GM21528 (cell line): Measurements from ENCODE around the gene PCNT.
"Not testable (repeated sequence)": the region's sequence is repeated elsewhere in the genome, so short reads cannot be mapped to it uniquely, and the experiment has no call there.

ENCODE experiments used
- ATAC-seq: cut with Tn5 transposase; IDR thresholded peaks from one replicate; pipeline ENCODE4 v1.9.1; 2021; ENCODE audit warnings: mild to moderate bottlenecking, moderate library complexity; ENCODE audit not compliant: unreplicated experiment, low FRiP score

PCNT gene

DNA sequence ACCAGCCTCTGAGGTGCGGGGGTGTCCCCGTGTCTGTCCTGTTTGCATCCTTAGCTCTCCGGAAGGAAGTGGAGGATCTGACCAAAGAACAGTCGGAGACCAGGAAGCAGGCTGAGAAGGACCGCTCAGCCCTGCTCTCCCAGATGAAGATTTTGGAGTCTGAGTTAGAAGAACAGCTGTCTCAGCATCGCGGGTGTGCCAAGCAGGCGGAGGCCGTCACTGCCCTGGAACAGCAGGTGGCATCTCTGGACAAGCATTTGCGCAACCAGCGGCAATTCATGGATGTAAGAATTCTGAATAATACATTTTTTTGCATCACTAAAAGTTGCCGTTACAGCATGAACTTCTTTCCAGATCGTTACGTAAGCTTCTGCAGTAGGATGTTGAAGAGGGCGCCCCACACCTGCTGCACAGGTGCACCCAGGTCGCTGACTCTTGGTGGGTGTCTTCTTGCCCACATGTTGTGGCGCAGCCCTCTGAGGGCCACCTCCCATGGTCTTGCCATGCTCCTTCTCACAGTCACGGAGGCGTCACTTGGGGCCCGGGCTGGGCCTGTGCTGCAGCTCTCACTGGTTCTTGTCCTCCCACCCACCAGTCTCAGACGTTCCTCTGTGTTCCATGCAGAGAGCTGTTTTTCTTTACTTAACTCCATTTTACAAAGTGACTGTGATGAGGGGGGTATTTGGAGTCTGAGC, 73.4 kb downstream of the PCNT start:
- no peak for ATAC-seq

DNA sequence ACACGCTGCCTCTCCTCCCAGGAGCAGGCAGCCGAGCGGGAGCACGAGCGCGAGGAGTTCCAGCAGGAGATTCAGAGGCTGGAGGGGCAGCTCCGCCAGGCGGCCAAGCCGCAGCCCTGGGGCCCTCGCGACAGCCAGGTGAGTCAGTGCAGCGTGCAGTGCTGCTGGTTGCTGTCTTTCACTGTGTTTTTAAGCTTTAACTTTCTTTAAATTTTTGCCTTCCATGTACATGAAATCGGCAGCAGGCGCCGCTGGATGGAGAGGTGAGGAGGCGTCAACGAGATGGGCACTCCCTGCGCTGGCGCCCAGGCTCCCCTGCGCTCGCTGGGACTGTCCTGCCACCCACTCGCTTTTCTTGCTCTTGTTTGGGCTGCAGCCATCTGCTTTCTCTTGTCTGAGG, 74.0 kb downstream of the PCNT start:
- no peak for ATAC-seq

DNA sequence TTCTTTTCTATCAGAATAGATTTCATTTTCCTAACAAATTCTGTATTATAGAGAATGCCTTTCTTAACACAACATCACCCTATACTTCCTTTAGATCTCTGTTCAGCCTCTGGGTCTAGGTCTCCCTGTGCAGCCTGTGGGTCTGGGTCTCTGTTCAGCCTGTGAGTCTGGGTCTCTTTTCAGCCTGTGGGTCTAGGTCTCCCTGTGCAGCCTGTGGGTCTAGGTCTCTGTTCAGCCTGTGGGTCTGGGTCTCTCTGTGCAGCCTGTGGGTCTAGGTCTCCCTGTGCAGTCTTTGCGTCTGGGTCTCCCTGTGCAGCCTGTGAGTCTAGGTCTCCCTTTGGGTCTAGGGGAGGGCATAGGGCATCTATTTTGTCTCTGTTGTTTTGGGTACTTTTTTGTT, 75.2 kb downstream of the PCNT start:
- no peak for ATAC-seq

DNA sequence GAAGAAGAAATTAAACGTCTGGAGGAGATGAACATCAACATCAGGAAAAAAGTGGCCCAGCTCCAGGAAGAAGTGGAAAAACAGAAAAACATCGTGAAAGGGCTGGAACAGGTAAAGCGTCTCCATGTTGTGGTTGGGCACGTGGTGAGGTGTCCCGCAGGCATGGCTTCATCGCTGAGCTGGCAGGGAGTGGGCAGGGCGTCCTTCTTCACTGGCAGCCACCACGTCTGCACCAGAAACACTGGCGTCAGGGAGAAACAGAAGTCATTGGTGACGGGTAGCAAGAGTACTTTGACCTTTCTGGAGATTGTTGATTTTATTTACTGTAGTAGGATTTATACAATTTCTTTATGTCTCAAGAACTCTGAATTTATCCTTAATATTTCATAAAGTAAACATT, 75.7 kb downstream of the PCNT start:
- no peak for ATAC-seq

GRCh38 chr21:46401186-46401910, 77.4 kb downstream of the PCNT start:
- no peak for ATAC-seq

DNA sequence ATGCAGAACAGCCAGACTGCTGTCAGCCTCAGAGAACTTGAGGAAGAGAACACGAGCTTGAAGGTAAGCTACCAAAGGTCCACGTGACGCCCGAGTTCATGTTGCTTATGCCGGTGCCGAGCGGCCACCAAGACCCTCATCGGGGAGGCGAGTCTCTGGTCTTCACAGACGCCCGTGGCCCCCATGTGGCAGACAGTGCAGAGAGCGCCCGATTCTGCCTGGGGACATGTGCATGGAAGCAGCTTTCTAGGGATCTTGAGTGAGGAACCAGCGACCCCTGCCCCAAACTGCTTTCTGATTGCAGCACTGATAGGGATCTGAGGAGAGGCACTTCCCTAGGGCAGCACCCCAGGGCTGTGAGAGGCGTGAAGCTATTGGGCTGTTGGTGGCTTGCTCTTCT, 78.5 kb downstream of the PCNT start:
- no peak for ATAC-seq

DNA sequence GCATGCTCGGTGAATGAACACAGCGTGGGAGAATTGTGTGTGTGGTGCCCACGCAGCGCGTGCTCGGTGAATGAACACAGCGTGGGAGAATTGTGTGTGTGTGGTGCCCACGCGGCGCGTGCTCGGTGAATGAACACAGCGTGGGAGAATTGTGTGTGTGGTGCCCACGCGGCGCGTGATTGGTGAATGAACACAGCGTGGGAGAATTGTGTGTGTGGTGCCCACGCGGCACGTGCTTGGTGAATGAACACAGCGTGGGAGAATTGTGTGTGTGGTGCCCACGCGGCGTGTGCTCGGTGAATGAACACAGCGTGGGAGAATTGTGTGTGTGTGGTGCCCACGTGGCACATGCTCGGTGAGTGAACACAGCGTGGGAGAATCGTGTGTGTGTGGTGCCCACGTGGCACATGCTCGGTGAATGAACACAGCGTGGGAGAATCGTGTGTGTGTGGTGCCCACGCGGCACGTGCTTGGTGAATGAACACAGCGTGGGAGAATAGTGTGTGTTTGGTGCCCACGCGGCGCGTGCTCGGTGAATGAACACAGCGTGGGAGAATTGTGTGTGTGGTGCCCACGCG, 79.4 kb downstream of the PCNT start:
- not testable (repeated sequence) for ATAC-seq

GRCh38 chr21:46404306-46404705, 80.3 kb downstream of the PCNT start:
- ATAC-seq, result no peak

DNA sequence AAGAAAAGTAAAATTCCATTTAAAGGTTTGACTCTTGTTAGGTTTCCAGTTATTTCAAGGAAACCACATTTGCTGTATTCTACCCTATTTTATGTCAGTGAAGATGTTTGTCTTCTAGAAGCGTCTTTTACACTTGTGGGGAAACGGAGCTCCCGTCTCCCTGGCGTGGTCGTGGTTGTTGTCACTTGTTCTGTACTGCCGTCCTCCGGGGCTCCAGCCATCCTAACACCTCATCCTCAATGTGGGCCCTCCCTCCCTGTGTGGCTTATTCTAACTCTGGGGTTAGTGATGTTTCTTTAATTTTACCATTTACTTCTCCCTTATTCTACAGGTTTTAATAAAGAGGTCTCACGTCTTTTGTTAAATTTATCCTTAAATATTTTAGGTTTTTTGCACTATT, 82.0 kb downstream of the PCNT start:
- ATAC-seq, result no peak

GRCh38 chr21:46409641-46410406, 85.9 kb downstream of the PCNT start:
- ATAC-seq, result no peak

DNA sequence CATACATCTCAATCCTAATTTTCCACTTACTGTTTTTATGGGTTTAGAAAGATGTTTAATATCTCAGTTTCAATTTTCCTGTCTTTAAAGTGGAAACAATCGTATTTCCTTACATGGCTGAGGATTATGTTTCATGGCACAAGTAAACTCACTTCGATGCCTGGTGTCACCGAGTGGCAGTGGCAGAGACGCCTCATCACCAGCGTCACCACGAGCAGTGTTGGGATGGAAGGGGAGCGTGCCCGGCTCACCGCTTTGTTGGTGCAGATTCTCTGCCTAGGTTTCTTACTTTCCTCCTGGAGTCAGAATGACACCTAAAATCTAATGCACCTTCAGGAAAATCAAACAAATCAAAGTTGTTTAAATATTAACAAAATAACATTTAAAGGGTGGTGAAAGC, 86.6 kb downstream of the PCNT start:
- no peak for ATAC-seq

DNA sequence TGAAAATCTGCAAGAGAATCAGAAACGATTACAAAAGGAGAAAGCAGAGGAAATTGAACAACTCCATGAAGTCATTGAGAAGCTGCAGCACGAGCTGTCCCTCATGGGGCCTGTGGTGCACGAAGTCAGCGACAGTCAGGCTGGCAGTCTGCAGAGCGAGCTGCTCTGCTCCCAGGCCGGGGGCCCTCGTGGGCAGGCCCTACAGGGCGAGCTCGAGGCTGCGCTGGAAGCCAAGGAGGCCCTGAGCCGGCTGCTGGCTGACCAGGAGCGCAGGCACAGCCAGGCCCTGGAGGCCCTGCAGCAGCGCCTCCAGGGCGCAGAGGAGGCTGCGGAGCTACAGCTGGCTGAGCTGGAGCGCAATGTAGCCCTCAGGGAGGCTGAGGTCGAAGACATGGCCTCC, 87.3 kb downstream of the PCNT start:
- no peak for ATAC-seq

DNA sequence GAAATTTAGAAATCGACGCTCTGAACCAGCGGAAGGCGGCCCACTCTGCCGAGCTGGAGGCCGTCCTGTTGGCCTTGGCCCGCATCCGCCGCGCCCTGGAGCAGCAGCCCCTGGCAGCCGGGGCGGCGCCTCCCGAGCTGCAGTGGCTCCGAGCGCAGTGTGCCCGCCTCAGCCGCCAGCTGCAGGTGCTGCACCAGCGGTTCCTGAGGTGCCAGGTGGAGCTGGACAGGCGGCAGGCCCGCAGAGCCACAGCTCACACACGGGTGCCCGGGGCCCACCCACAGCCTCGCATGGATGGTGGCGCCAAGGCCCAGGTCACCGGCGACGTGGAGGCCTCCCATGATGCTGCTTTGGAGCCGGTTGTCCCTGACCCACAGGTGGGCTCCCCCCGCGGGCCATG, 87.7 kb downstream of the PCNT start:
- no peak for ATAC-seq

DNA sequence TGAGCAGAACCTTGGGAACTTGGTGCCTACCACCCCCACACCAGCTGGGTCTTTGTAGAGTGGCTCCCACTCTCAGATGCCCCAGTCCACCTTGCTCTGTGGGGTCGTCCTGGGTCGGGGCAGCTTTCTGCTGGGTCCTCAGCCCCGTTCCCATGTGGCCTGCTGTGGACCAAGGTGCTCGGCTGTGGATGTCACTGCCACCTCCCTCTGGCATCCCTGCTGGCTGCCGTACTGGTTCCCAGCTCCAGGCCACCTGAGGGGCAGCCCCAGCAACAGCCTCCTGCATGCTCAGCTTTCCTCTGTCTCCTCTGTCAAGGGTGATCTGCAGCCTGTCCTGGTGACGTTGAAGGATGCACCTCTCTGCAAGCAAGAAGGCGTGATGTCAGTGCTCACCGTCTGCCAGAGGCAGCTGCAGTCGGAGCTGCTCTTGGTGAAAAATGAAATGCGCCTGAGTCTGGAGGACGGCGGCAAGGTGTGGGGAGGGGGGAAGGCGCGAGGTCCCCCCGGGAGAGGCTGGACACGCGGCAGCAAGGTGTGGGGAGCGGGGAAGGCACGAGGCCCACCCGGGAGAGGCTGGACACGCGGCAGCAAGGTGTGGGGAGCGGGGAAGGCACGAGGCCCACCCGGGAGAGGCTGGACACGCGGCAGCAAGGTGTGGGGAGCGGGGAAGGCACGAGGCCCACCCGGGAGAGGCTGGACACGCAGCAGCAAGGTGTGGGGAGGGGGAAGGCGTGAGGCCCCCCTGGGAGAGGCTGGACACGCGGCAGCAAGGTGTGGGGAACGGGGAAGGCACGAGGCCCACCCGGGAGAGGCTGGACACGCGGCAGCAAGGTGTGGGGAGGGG, 88.8 kb downstream of the PCNT start:
- no peak for ATAC-seq

GRCh38 chr21:46413365-46413696, 89.4 kb downstream of the PCNT start:
- ATAC-seq, result no peak

DNA sequence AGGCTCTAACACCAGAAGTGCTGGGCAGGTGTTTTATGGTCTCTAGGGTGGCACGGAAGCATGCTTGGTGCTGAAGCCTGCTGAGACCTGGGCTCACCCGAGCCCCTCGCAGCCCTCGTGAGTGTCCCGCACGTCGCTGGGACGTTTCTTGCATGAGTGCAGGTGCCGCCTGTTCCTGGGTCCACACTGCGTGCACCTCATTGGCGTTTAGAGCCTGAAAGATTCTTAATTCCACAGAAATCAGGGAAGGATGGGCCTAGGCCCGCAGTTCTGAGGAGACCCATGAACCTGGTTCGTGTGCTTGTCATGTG, 91.0 kb downstream of the PCNT start:
- ATAC-seq, result no peak

DNA sequence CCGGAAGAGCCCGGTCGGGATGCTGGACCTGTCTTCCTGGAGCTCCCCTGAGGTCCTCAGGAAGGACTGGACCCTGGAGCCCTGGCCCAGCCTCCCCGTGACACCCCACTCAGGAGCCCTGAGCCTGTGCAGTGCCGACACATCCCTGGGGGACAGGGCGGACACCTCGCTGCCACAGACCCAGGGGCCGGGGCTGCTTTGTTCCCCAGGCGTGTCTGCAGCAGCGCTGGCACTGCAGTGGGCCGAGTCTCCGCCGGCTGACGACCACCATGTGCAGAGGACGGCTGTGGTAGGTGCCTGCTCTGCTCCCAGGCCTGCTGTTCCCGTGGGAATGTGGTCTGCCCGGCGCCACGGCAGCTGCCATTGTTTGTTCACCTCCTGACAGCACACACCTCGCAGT, 92.6 kb downstream of the PCNT start:
- ATAC-seq, result no peak

- ATAC-seq, result no peak
Measured at GRCh38 chr21:46418265-46418946, 94.5 kb downstream of the PCNT start.

DNA sequence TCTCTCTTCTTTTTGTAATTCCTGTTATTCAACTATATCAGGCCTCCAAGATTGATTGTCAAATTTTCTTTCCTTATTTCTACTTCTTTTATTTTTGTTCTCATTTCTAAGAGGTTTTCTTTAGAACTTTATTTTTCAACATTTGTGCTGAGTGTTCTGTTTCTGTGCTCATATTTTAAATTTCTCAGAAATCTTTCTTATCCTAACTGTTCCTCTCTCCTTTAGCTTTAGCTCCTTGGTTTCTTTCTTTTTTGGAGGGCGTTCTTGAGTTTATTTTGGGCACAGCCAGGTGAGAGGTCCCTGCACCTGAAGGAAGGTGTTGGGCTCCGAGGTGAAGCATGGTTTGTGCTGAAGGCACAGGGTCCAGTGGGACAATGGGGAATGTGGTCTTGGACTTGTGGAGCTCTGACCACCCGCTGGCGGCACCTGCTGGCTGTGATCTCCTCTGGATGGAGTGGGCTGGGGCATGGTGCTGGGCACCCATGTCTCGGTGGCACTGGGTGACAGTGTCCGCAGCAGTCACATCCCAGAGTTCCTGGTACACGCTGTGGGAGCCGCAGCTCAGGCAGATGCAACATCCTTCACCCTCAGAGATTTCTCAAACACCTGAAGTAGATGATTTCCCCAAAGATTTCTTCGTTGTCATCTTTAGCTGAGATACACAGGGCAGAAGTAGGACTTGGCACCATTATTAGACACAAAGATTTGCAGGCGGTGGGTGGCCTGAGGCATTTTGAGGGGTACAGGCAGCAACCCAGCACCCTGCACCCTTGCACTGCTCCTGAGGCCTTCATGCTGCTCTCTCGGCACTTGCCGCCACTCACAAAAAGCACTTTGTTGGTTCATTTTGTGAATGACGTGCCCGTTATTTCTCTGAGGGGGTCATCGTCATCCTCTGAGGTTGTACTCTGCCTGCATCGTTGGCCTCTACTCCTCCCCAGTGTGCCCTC, 96.6 kb downstream of the PCNT start:
- no peak for ATAC-seq
